Esophagus muscularis mucosa (tissue), 3 donors: ENCODE results near the gene KLHL26.

Source experiments
- POLR2A ChIP-seq: fragments of 450-650 bp; IDR thresholded peaks from one replicate; pipeline ENCODE4 v1.6.1; 2017; ENCODE audit warnings: antibody characterized with exemption, moderate library complexity, mild to moderate bottlenecking, low read depth
- TF ChIP-seq, protein P1 (sequence below), 3 experiments: fragments of 200-600 bp in 2 of 3; fragments of 450-650 bp in 1 of 3; sonication (generic) in 2 of 3; IDR thresholded peaks; one replicate each; pipeline ENCODE4 v1.5.1; 2017 to 2019; ENCODE audit warnings: antibody characterized with exemption in 3 of 3, mild to moderate bottlenecking in 2 of 3, moderate library complexity in 1 of 3

DNA sequence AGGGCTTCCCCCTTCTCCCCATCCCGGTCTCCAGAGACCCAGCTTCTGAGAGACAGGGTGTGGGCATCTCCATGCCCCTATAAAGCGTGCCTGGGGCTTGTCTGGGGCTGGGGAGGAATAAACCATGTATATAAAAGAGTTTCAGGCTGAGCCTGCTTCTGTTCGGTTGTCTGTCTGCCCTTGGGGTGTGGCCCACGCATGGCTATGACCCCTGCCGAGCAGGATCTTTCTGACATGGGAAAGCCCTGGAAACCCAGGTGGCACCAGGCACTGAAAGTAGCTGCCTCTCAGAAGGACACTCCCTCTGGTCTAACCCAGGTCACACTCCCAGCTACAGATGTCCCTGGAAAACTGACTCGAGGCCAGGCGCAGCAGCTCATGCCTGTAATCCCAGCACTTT lies 15.9 kb upstream of the KLHL26 start:
- TF ChIP-seq POLR2A = no peak
- TF ChIP-seq, protein P1, sequence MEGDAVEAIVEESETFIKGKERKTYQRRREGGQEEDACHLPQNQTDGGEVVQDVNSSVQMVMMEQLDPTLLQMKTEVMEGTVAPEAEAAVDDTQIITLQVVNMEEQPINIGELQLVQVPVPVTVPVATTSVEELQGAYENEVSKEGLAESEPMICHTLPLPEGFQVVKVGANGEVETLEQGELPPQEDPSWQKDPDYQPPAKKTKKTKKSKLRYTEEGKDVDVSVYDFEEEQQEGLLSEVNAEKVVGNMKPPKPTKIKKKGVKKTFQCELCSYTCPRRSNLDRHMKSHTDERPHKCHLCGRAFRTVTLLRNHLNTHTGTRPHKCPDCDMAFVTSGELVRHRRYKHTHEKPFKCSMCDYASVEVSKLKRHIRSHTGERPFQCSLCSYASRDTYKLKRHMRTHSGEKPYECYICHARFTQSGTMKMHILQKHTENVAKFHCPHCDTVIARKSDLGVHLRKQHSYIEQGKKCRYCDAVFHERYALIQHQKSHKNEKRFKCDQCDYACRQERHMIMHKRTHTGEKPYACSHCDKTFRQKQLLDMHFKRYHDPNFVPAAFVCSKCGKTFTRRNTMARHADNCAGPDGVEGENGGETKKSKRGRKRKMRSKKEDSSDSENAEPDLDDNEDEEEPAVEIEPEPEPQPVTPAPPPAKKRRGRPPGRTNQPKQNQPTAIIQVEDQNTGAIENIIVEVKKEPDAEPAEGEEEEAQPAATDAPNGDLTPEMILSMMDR (IDR thresholded peaks at IDR 0.05) = no peak
